HepG2 (cell line): Measurements from ENCODE around the gene SMIM20. TPM values are rescaled to one million over a fixed set of nuclear protein-coding genes. Genes with fewer than 3 reads are reported as not detected.

Experiments used
- ATAC-seq: fragments of 200-7000 bp; cut with Tn5 transposase; 3 replicates; pipeline ENCODE4 v1.9.1; 2020; ENCODE audit warnings: mild to moderate bottlenecking, moderate library complexity
- BruUV-seq: library from RNA; stranded (reverse); fragments of 400-500 nt; replicated peaks from 2 replicates; lab custom pipeline; 2021; lab: Mats Ljungman, UMichigan
- CTCF ChIA-PET: fragments of 300-600 bp; formaldehyde crosslinking; extraction: SDS; loops from one replicate; lab custom pipeline; 2021; ENCODE audit warnings: low total read pairs, inconsistent platforms, low intra/inter-chr PET ratio; lab: Yijun Ruan, JAX
- POLR2A ChIA-PET: fragments of 350-600 bp; sonication (Branson Sonifier 250); formaldehyde crosslinking; loops from one replicate; lab custom pipeline; 2020; ENCODE audit warnings: antibody characterized with exemption, inconsistent platforms; lab: Yijun Ruan, JAX
- DNase-seq: peaks from one replicate; pipeline ENCODE4 v3.0.0-alpha.2; 2015; ENCODE audit warnings: low spot score
- FAIRE-seq: peaks from 3 replicates; lab custom pipeline; 2011; peaks lifted over from hg19 to GRCh38; lab: Jason Lieb, UNC
- H2AFZ ChIP-seq: one replicate; pipeline ENCODE4 v1.6.1; 2011; ENCODE audit warnings: low read length, inconsistent platforms
- H3K27ac ChIP-seq: fragments of 300-600 bp; 3 replicates; pipeline ENCODE4 v1.8.0; 2011; ENCODE audit warnings: mixed run types, mild to moderate bottlenecking, mixed read lengths, low read length, inconsistent platforms; ENCODE audit not compliant: insufficient read depth; ENCODE audit errors: extremely low read length
- H3K27me3 ChIP-seq, 2 experiments: fragments of 200-600 bp in 1 of 2; 2 replicates in 1 of 2; 3 replicates in 1 of 2; pipeline versions ENCODE4 v1.6.0 to v1.8.0; 2011; ENCODE audit warnings: low read length in 2 of 2, mild to moderate bottlenecking in 2 of 2, moderate library complexity in 2 of 2, inconsistent platforms in 1 of 2; ENCODE audit not compliant: insufficient read depth in 2 of 2, control insufficient read depth in 1 of 2
- H3K36me3 ChIP-seq, 2 experiments: fragments of 200-600 bp in 1 of 2; replicated peaks in 1 of 2; 2 replicates in 1 of 2; 3 replicates in 1 of 2; pipeline versions ENCODE4 v1.5.1 to v1.8.0; 2011; ENCODE audit warnings: low read length in 2 of 2, inconsistent platforms in 1 of 2; ENCODE audit not compliant: insufficient read depth in 2 of 2, control insufficient read depth in 1 of 2
- H3K4me1 ChIP-seq: 2 replicates; pipeline ENCODE4 v1.5.1; 2012; ENCODE audit warnings: low read length, inconsistent platforms; ENCODE audit not compliant: insufficient read depth
- H3K4me2 ChIP-seq: 2 replicates; pipeline ENCODE4 v1.6.0; 2011; ENCODE audit warnings: low read depth, low read length, inconsistent platforms
- H3K4me3 ChIP-seq, 3 experiments: fragments of 200-600 bp in 1 of 3; sonication (generic), shearing (Covaris generic) in 1 of 3; replicated peaks in 1 of 3; 2 replicates each; pipeline ENCODE4 v1.5.1; 2011 to 2016; ENCODE audit warnings: low read length in 3 of 3, inconsistent platforms in 2 of 3, low read depth in 2 of 3, mild to moderate bottlenecking in 2 of 3, control low read depth in 1 of 3, mixed read lengths in 1 of 3; ENCODE audit not compliant: insufficient read depth in 1 of 3
- H3K79me2 ChIP-seq: one replicate; pipeline ENCODE4 v1.6.1; 2011; ENCODE audit warnings: low read length, inconsistent platforms; ENCODE audit not compliant: insufficient read depth
- H3K9ac ChIP-seq: 2 replicates; pipeline ENCODE4 v1.6.0; 2011; ENCODE audit warnings: mild to moderate bottlenecking, low read depth, low read length, inconsistent platforms; ENCODE audit not compliant: insufficient read depth
- H3K9me3 ChIP-seq: 2 replicates; pipeline ENCODE4 v1.5.1; 2012; ENCODE audit warnings: mild to moderate bottlenecking, low read length
- H4K20me1 ChIP-seq: 2 replicates; pipeline ENCODE4 v1.6.0; 2011; ENCODE audit warnings: inconsistent platforms, mild to moderate bottlenecking, low read length, moderate library complexity; ENCODE audit not compliant: insufficient read depth
- ATF7 ChIP-seq, 2 experiments: fragments of 450-650 bp in 1 of 2; sonication (generic) in 1 of 2; formaldehyde crosslinking in 1 of 2; IDR thresholded peaks; 2 replicates each; pipeline versions ENCODE4 v1.4.0 to v1.6.1; 2016 to 2020; ENCODE audit warnings: antibody characterized with exemption in 1 of 2, mild to moderate bottlenecking in 1 of 2, missing genetic modification reagents in 1 of 2
- FOXM1 ChIP-seq: sonication (generic); formaldehyde crosslinking; IDR thresholded peaks from 2 replicates; pipeline ENCODE4 v1.5.0; 2020; ENCODE audit warnings: missing genetic modification reagents
- HCFC1 ChIP-seq: fragments of 150-350 bp; IDR thresholded peaks from 2 replicates; pipeline ENCODE4 v1.6.1; 2014; ENCODE audit warnings: low read depth, low read length
- HDAC2 ChIP-seq: sonication (generic); formaldehyde crosslinking; IDR thresholded peaks from 2 replicates; pipeline ENCODE4 v1.4.0; 2020; ENCODE audit warnings: missing genetic modification reagents
- HDAC6 ChIP-seq: fragments of 200-600 bp; sonication (generic); IDR thresholded peaks from 2 replicates; pipeline ENCODE4 v1.7.0; 2017; ENCODE audit warnings: mild to moderate bottlenecking, antibody characterized with exemption, low read length, low read depth
- MXI1 ChIP-seq: IDR thresholded peaks from 3 replicates; pipeline ENCODE4 v1.6.1; 2012; ENCODE audit warnings: low read depth, low read length, inconsistent platforms, borderline replicate concordance
- POLR2A ChIP-seq, 2 experiments: IDR thresholded peaks; 2 replicates each; pipeline ENCODE4 v1.6.1; 2011; ENCODE audit warnings: low read depth in 2 of 2, low read length in 2 of 2, mild to moderate bottlenecking in 1 of 2, moderate library complexity in 1 of 2; ENCODE audit not compliant: insufficient read depth in 1 of 2
- STAG1 ChIP-seq: sonication (generic); formaldehyde crosslinking; IDR thresholded peaks from 2 replicates; pipeline ENCODE4 v1.4.0; 2020; ENCODE audit warnings: missing genetic modification reagents
- TSC22D2 ChIP-seq: sonication (generic); formaldehyde crosslinking; IDR thresholded peaks from 2 replicates; pipeline ENCODE4 v1.5.1; 2020; ENCODE audit warnings: missing genetic modification reagents, mild to moderate bottlenecking, borderline replicate concordance
- ZNF143 ChIP-seq: sonication (generic); formaldehyde crosslinking; IDR thresholded peaks from 2 replicates; pipeline ENCODE4 v1.4.0; 2020; ENCODE audit warnings: missing genetic modification reagents
- ZNF549 ChIP-seq: sonication (generic); formaldehyde crosslinking; IDR thresholded peaks from 2 replicates; pipeline ENCODE4 v1.5.0; 2020; ENCODE audit warnings: missing genetic modification reagents
- ZNF552 ChIP-seq: sonication (generic); formaldehyde crosslinking; IDR thresholded peaks from 2 replicates; pipeline ENCODE4 v1.9.0; 2022; ENCODE audit warnings: missing genetic modification reagents, mild to moderate bottlenecking, borderline replicate concordance
- ZNF616 ChIP-seq: sonication (generic); formaldehyde crosslinking; IDR thresholded peaks from 2 replicates; pipeline ENCODE4 v1.5.0; 2020; ENCODE audit warnings: low read depth, mild to moderate bottlenecking, missing genetic modification reagents
- WGBS: methylation state at CpG from one replicate; pipeline ENCODE4 v1.1.6; 2017; ENCODE audit warnings: low lambda C conversion rate; 5-methylcytosine and 5-hydroxymethylcytosine counted together
- in situ Hi-C: cut with HindIII; loops from 2 replicates; pipeline ENCODE4 v1.10.0; 2017; ENCODE audit warnings: low pct_unique_long_range_greater_than_20kb; ENCODE audit not compliant: extremely low pct_ligation_motif_present
- intact Hi-C: fragments of 100-400 bp; cut with micrococcal nuclease; formaldehyde crosslinking; loops from one replicate; pipeline ENCODE4 v1.10.0; 2022; ENCODE audit not compliant: unreplicated experiment
- polyA plus RNA-seq, 8 experiments: library from polyadenylated mRNA; depleted of rRNA in 3 of 8; stranded (reverse) in 7 of 8; unstranded in 1 of 8; fragments of >200 nt; fragmentation: Illumina TruSeq in 4 of 8; extraction: Trizol in 4 of 8; gene quantifications; 2 replicates each; pipeline versions ENCODE4 v1.2.1 to v1.2.3, GENCODE V29; 2011 to 2016; ENCODE audit warnings: low read depth in 4 of 8, missing spikeins in 1 of 8, mixed read lengths in 1 of 8; ENCODE audit not compliant: insufficient read depth in 1 of 8
- total RNA-seq, 5 experiments: library from RNA; depleted of rRNA; stranded (reverse); fragments of >200 nt; fragmentation: Illumina TruSeq; extraction: Trizol; gene quantifications; 2 replicates each; pipeline ENCODE4 v1.2.3, GENCODE V29; 2016; ENCODE audit warnings: low read depth in 1 of 5
- TF ChIP-seq, protein P1 (sequence below): sonication (generic); formaldehyde crosslinking; IDR thresholded peaks from 2 replicates; pipeline ENCODE4 v1.8.0; 2022; ENCODE audit warnings: mild to moderate bottlenecking, missing genetic modification reagents, moderate library complexity
- TF ChIP-seq, protein P2 (sequence below): sonication (generic); formaldehyde crosslinking; IDR thresholded peaks from 2 replicates; pipeline ENCODE4 v1.8.0; 2022; ENCODE audit warnings: low read depth, missing genetic modification reagents
- TF ChIP-seq, protein P3 (sequence below): sonication (generic); formaldehyde crosslinking; IDR thresholded peaks from 2 replicates; pipeline ENCODE4 v1.9.0; 2022; ENCODE audit warnings: missing genetic modification reagents, mild to moderate bottlenecking, borderline replicate concordance

Gene SMIM20
- total and polyA plus RNA-seq, 2 of the 13 experiments (the other 11 are each of a cell fraction or from before 2014, with no cell fraction given) = 26.3 to 30.2 TPM

DNA sequence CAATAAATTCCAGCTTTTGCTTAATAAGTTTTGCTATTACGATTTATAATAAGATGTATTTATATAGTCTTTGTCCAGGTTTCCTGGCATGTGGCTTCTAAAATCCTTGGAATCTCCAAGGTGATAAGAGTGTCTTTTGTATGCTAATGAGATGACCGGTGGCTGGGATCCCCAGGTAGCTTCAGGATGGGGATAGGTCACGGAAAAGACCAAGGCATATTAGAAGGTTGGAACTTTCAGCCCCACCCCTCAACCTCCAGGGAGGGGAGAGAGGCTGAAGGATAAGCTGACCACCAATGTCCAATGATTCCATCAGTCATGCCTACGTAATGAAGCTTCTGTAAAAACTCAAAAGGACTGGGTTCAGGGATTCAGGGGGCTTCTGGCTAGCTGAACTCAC is 41.7 kb downstream of the SMIM20 start:
- Histone ChIP-seq H3K4me3 (no peak overlapping the region), H4K20me1 (no peaks in the 10 kb centered on the region), H3K9me3 (no peaks in the 10 kb centered on the region), H3K4me1 (peaks cover 28% of the 10 kb centered on the region), H3K4me2 (no peak overlapping the region), H3K27me3 (no peaks in the 10 kb centered on the region; a peak in 1 of 5 replicates), H2AFZ (no peak overlapping the region), H3K9ac (no peak overlapping the region), H3K27ac (no peak overlapping the region), H3K79me2 (no peaks in the 10 kb centered on the region), H3K36me3 (no peaks in the 10 kb centered on the region)
- no peak for TF ChIP-seq STAG1 (CRISPR knock-in tag)
- ChIA-PET CTCF (no interaction called here), POLR2A (no interaction called here)
- FAIRE-seq = no peak
- no TSS peak for BruUV-seq
- intact Hi-C loops = no loop called here
- 22% methylated on average over 4 of the region's 4 CpGs for WGBS
- ATAC-seq = no peak
- no peak for DNase-seq
- in situ Hi-C loops = no loop called here

DNA sequence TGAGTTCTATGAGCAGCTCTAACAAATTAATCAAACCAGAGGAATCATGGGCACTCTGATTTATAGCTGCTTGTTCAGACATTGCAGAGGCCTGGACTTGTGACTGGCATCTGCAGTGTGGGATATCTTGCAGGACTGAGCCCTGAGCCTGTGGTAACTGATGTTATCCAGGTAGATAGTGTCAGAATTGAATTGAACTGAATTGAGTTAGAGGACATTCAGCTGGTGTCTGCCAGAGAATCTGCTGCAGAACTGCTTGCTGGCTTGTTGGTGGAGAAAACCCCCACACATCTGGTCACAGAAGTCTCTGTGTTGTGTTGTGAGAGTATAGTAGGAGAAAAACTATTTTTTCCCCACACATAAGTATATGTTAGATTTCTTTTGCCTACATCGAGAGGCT is 42.2 kb downstream of the SMIM20 start:
- H3K4me2 ChIP-seq = no peak overlapping the region
- H3K27me3 ChIP-seq = no peaks in the 10 kb centered on the region; a peak in 2 of 5 replicates
- ChIA-PET CTCF (no interaction called here), POLR2A (interaction anchor here (0.5 kb wide), 1 partner anchor 114 kb away, joined by 3 read pairs; no protein-coding TSS in a partner anchor)
- no peak for FAIRE-seq
- H3K4me3 ChIP-seq = no peak overlapping the region
- no TSS peak for BruUV-seq
- peaks cover 22% of the 10 kb centered on the region for H3K4me1 ChIP-seq
- no peak overlapping the region for H3K27ac ChIP-seq
- no peaks in the 10 kb centered on the region for H3K79me2 ChIP-seq
- no peak overlapping the region for H3K9ac ChIP-seq
- ATAC-seq = no peak
- no peaks in the 10 kb centered on the region for H3K36me3 ChIP-seq
- in situ Hi-C loops (no loop called here), intact Hi-C loops (no loop called here)
- WGBS = 83% methylated on average over 1 of the region's 1 CpG
- no peaks in the 10 kb centered on the region for H3K9me3 ChIP-seq
- H2AFZ ChIP-seq = no peak overlapping the region
- DNase-seq = no peak
- no peaks in the 10 kb centered on the region for H4K20me1 ChIP-seq
- TF ChIP-seq, protein P1, sequence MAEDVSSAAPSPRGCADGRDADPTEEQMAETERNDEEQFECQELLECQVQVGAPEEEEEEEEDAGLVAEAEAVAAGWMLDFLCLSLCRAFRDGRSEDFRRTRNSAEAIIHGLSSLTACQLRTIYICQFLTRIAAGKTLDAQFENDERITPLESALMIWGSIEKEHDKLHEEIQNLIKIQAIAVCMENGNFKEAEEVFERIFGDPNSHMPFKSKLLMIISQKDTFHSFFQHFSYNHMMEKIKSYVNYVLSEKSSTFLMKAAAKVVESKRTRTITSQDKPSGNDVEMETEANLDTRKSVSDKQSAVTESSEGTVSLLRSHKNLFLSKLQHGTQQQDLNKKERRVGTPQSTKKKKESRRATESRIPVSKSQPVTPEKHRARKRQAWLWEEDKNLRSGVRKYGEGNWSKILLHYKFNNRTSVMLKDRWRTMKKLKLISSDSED = no peak
- TF ChIP-seq, protein P2, sequence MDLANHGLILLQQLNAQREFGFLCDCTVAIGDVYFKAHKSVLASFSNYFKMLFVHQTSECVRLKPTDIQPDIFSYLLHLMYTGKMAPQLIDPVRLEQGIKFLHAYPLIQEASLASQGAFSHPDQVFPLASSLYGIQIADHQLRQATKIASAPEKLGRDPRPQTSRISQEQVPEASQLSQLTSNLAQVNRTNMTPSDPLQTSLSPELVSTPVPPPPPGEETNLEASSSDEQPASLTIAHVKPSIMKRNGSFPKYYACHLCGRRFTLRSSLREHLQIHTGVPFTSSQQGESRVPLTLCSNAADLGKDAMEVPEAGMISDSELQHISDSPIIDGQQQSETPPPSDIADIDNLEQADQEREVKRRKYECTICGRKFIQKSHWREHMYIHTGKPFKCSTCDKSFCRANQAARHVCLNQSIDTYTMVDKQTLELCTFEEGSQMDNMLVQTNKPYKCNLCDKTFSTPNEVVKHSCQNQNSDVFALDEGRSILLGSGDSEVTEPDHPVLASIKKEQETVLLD (CRISPR knock-in tag) = no peak
- TF ChIP-seq ZNF616 (CRISPR knock-in tag) (no peak), ATF7 (IDR thresholded peaks at IDR 0.05) (no peak), ATF7 (CRISPR knock-in tag; IDR thresholded peaks at IDR 0.05) (no peak), HDAC2 (CRISPR knock-in tag) (no peak), FOXM1 (CRISPR knock-in tag) (no peak), ZNF143 (CRISPR knock-in tag) (no peak), POLR2A (IDR thresholded peaks at IDR 0.05; ENCODE audit: insufficient read depth in 1 of 2, low read depth in 2 of 2, low read length in 2 of 2) (no peak), TSC22D2 (CRISPR knock-in tag) (no peak), MXI1 (no peak), ZNF549 (CRISPR knock-in tag) (no peak), ZNF552 (CRISPR knock-in tag) (no peak), HDAC6 (no peak), HCFC1 (no peak)
- TF ChIP-seq, protein P3, sequence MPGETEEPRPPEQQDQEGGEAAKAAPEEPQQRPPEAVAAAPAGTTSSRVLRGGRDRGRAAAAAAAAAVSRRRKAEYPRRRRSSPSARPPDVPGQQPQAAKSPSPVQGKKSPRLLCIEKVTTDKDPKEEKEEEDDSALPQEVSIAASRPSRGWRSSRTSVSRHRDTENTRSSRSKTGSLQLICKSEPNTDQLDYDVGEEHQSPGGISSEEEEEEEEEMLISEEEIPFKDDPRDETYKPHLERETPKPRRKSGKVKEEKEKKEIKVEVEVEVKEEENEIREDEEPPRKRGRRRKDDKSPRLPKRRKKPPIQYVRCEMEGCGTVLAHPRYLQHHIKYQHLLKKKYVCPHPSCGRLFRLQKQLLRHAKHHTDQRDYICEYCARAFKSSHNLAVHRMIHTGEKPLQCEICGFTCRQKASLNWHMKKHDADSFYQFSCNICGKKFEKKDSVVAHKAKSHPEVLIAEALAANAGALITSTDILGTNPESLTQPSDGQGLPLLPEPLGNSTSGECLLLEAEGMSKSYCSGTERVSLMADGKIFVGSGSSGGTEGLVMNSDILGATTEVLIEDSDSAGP (CRISPR knock-in tag) = no peak
